Activated CD4-positive, alpha-beta T cell treated with anti-CD3 and anti-CD28 coated beads, Interleukin-2, amount 50 U/mL, for 4 hours (primary cell): ENCODE results near the gene EVA1A.

Experiments
- DNase-seq, 2 experiments: peaks; one replicate each; pipeline ENCODE4 v3.0.0-alpha.2; 2020

Gene EVA1A

DNA sequence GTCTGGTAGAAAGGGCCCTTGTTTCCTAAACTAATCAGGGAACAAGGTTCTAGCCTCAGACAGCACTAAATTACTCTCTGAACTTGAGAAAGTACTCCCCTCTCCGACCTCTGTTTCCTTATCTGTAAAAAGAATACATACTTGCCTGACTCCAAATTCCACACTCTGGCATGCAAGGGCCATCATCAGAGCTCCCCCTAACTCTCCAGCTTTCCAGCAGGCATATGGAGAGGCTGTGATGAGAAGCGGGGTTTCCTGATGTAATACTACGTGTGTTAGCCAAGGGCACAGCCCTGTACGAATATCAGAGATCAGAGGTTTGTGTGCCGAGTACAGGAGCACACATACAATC lies 1.8 kb upstream of the EVA1A start:
- no peak for DNase-seq

DNA sequence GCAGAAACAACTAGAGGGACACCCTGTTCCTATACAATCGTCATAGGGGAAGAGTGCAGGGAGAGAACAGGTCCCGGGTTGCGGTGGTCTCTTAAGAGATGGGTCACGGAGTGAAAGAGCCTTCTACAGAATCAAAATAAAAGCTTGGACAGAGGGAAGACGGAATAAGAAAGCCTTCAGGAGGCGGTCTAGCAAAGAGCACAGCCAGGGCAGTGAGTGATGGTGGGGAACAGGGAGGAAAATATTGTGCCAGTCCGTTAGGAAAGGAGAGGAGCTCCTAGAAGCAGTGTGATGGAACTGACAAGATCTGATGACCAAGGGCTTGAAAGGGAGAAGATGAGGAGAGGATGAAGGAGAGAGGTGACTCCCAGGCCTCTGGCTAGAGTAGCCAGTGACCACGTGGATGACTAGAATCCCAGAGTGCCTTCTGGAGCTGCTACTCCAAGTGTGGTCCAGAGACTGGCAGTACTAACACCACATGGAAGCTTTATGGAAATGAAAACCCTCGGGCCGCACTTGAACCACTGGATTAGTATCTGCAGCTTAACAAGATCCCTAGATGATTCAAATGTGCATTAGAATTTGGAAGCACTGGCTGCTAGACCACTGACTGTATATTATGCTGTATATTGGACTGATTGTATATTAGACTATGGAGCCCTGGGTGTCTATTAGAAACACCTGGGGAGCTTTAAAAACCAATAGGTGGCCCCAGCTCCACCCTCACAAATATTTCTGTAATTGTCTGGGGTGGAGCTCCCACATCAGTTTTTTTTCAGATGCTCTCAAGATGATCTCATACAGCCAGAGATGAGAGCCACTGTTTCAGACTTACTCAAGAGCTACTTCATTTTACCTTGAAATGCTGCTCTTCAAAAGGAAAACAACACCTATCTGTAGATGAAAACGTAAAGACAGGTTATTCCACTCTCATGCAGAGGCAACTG lies 1.1 kb upstream of the EVA1A start:
- DNase-seq = no peak

DNA sequence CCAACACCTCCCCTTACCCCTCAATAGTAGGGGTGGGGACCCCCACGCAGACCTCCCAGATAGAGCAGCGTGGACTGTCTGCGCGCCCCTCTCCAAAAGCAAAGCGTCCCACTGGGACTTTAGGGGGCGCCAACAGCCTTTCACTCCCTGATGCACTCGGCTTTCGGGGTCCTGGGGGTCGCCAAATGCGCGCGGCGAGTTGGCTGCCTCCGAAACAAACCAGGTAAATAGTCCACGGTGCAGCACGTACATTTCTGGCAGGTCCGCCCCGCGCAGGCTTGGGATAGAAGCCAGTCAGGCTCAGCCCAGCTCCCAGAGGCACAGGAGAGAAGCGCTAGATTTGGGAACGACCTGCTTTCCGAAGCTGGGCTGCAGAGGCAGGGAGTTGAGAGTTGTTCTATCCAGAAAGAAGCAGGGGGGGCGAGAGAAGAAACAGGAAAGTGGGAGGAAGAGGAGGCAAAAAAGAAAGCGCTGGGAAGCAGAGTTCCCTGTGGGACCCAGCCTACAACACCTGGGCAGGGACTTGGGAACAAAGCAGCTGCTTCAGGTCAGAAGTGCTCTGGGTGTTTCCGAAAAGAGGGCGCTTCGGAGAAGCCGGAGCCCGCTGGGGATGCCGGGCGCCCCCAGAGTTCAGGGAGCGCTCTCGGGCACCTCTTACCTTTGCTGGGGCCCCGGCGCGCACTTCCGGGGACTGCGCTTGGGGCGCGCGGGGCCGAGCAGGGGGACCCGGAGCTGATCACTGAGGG lies 544 bp downstream of the EVA1A start:
- DNase-seq = no peak

GRCh38 chr2:75559680-75560021 lies 1.1 kb downstream of the EVA1A start:
- DNase-seq = no peak

GRCh38 chr2:75558786-75559679 lies 1.7 kb downstream of the EVA1A start:
- DNase-seq = no peak

- DNase-seq = no peak
Measured at GRCh38 chr2:75558136-75558535, 2.6 kb downstream of the EVA1A start.

DNA sequence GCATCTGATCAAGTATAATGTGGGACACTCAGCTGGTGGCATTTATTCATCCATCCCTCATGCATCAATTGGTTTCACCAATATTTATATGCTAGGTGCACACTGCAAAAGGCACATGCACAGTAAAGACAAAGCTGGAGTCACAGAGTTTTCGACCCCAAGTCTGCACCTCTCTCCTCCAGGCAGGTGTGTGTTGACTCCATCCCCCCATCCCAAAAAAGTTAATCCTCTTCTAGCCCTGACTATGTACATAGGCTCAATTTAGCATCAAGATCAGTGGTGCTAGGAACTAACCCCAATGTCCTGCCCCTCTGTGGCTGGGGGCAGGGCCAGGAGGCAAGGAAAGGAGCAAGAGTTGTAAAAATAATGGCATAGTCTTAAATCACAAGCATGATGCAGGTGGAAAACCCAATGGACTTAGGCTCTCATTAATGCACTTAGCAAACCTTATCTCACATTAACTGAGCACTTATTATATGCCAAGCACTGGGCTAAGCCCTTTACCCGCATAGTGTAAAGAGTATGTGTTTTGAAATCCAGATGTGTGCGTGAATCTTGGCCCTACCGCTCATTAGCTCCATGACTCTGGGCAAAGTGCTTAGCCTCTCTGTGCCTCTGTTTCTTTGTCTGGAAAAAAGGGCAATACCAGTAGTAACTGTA lies 3.1 kb downstream of the EVA1A start:
- DNase-seq = no peak

DNA sequence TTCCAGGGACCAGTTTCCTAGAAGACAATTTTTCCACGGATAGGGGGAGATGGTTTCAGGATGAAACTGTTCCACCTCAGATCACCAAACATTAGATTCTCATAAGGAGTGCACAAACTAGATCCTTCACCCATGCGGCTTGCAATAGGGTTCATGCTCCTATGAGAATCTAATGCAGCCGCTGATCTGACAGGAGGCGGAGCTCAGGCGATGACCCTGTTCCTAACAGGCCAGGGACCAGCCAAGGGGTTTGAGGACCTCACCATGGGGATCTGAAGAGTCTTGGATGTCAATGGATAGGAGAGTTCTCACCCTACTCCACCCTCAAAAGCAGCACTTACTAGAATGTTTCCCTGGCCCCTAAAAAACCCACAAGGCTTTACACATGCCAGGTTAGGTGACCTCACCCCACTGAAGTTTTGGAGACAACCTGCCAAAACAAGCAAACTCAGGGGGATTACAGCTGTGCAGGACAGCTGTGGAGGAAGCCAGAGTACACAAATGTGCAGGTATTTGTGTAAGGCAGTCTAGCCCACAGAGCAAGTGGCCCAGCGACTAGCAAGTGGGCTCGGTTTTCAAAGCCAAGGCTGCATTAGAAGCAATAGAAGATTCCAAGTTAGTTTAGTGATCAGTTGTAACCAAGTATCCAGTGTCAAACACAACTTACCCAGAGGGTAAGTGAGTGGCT lies 3.9 kb downstream of the EVA1A start:
- DNase-seq = no peak

DNA sequence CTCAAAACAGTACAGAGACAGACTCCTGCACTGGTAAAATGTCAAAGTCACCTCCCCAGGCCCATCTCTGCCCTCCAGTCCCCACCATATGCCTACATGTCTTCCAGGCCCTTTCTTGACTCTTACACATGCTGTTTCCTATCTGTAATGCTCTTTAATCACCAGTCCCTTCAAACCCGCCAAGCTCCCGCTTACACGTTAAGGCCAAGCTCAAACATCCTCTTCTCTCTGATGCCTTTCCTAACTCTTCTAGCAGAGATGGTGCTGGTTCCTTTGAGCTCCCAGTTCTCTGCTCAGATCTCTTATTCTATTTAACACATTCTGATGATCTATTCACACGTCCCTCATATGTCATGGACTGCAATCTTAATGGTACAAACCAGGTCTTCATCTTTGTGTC lies 5.0 kb downstream of the EVA1A start:
- no peak for DNase-seq

DNA sequence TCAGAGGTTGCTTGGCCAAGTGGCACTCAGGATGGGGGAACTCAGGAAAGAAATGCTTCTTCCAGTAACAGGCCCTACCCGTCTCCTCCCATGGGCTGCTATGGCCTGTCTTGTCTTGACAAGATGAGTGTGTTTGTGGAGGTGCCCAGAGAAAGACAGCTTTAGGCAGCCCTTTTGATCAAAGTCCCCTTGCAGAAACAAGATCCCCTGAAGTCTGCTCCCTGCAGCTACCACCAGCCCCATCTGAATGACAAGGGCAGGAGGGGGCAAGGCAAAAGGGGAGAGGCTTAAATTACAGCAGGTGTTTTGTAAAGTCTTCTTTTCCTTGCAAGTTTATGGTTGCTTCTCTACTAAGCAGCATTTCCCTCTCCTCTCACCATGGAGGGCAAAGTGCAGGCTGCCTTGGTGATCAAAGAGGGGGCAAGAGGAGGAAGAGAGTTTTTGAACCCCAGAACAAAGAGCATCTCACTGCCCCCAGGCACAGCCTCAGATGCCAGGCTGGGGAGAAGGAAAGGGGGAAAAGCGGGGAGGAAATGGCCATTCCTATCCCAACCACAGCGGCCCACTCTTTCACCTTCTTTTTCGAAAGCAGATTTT lies 6.7 kb downstream of the EVA1A start:
- DNase-seq = no peak

- DNase-seq = no peak
Measured at GRCh38 chr2:75552222-75552621, 8.5 kb downstream of the EVA1A start.

GRCh38 chr2:75551434-75551833 lies 9.3 kb downstream of the EVA1A start:
- no peak for DNase-seq

- no peak for DNase-seq
Measured at GRCh38 chr2:75549401-75550253, 11.1 kb downstream of the EVA1A start.

DNA sequence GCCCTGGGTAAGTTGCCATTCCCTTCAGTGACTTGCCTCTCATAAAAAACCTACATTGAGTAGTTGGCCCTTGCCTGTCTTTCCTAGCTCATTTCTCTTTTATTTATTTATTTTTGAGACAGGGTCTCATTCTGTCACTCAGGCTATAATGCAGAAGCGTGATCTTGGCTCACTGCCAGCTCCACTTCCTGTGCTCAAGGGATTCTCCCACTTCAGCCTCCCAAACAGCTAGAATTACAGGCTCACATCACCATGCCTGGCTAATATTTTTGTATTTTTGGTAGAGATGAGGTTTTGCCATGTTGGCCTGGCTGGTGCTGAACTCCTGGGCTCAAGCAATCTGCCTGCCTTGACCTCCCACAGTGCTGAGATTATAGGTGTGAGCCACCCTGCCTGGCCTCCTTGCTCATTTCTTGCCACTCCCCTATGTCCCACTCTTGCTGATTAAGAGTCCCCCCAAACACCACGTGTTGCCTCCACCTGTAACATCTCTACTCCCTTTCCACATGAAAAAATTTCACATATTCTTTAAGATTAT lies 12.6 kb downstream of the EVA1A start:
- DNase-seq = no peak

DNA sequence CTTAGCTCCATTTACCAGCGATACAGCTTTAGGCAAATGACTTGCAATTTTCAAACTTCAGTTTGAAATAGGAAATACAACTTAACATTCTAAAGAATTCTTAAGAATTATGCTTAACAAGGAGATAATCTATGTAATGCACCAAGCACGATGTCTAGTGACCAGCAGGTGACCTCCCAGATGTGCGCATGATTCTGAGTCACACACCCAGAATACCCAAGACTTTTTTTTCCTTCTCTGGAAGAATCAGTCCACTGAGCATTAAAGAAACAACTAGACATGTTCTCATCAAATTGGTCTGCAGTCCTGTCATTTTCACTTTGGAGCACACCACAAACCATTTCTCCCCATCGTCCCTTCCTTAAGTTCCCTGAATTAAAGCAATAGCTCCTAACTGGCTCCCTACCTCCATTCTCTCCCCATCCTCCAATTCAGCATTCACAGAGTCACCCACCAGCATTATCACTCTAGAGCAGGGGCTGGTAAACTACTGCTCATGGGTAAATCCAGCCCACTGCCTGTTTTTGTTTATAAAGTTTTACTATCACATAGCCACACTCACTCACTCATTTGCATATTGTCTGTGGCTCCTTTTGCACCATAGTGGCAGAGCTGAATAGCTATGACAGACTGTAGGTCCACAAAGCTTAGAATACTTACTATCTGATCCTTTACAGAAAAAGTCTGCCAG lies 13.2 kb downstream of the EVA1A start:
- DNase-seq = no peak

DNA sequence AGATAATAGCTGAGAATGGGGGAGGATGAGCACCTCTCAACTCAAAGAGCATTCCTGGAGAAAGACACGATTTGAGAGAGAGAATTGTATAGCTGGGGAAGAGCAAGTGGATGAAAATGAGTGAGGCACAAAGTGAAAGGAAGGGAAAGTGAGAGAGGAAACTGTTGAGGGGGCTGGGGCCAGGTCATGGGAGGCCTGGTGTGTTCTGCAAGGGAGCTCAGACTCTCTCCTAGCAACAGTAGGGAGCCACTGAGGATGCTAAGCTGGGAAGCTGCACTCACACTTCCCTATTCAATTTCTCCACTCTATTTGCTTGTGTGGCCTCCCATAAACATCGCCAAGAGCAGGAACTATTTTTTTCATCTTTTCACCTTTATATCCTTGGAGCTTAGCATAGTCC lies 14.8 kb downstream of the EVA1A start:
- DNase-seq = no peak

DNA sequence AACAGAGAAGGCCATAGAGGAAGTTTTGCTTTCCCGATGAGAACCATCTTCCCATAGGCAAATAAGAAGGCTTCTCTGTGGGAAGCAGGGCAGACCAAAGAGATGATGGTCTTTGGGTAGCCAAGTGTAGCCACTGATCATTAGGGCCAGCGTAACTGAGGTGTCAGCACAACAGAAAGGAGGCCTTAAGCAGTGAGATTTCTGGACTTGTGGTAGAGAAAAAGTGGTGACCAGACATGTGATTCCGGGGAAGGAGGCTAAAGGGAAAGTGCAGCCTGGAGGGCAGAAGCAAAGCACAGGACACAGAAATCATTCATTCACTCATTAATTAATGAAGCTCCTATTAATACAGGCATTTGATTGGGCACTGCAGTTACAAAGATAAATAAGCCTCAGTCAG lies 15.4 kb downstream of the EVA1A start:
- DNase-seq = no peak

- no peak for DNase-seq
Measured at GRCh38 chr2:75543446-75543845, 17.3 kb downstream of the EVA1A start.

DNA sequence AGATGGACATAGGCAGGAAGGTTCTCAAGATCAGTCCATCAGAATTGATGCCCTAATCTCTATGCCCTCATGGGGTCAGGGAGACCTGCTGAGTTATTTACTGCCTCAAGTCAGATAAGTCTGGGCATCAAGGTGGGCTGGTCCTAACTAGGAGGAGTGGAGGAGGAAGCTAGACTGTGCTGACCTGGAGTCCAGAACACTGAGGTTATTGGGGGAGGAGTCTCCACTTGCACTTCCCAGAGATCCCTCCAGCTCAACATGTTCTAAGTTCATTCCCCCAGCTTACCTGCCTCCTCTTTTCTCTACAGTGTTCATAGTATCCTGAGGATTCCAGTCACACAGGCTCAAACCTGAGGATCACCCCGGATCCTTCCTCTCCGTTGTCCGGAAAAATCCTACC lies 19.3 kb downstream of the EVA1A start:
- no peak for DNase-seq

GRCh38 chr2:75540994-75541393 lies 19.7 kb downstream of the EVA1A start:
- no peak for DNase-seq
